Transverse colon (tissue), 4 donors: ENCODE results near the gene STK11IP. TPM values are rescaled to one million over a fixed set of nuclear protein-coding genes. Genes with fewer than 3 reads are reported as not detected.

Source experiments
- DNase-seq: peaks from one replicate; pipeline ENCODE4 v3.0.0-alpha.2; 2019
- H3K27ac ChIP-seq, 4 donors: fragments of 200-600 bp; sonication (generic); 2 replicates each; pipeline ENCODE4 v1.5.1; 2016 to 2018; ENCODE audit warnings: inconsistent platforms in 4 of 4
- H3K27me3 ChIP-seq: fragments of 200-600 bp; sonication (generic); 2 replicates; pipeline ENCODE4 v1.5.1; 2017; ENCODE audit warnings: inconsistent platforms
- H3K36me3 ChIP-seq, 4 donors: fragments of 200-600 bp; sonication (generic); 2 replicates each; pipeline ENCODE4 v1.5.1; 2017 to 2019; ENCODE audit warnings: inconsistent platforms in 4 of 4
- H3K4me1 ChIP-seq, 4 donors: fragments of 200-600 bp; sonication (generic); 2 replicates each; pipeline ENCODE4 v1.5.1; 2017 to 2020; ENCODE audit warnings: inconsistent platforms in 4 of 4
- H3K4me3 ChIP-seq, 4 donors: fragments of 200-600 bp; sonication (generic); 1 replicate in 1 of 4; 2 replicates in 3 of 4; pipeline versions ENCODE4 v1.5.1 to v1.6.1; 2017 to 2019; ENCODE audit warnings: inconsistent platforms in 4 of 4
- H3K9me3 ChIP-seq, 2 donors: fragments of 200-600 bp; sonication (generic); 2 replicates each; pipeline ENCODE4 v1.5.1; 2017 to 2019; ENCODE audit warnings: inconsistent platforms in 2 of 2
- EP300 ChIP-seq: sonication (generic); formaldehyde crosslinking; IDR thresholded peaks from one replicate; pipeline ENCODE4 v1.6.1; 2017; ENCODE audit warnings: antibody characterized with exemption, low read depth
- POLR2A ChIP-seq: fragments of 450-650 bp; IDR thresholded peaks from one replicate; pipeline ENCODE4 v1.6.1; 2016; ENCODE audit warnings: antibody characterized with exemption, mild to moderate bottlenecking, moderate library complexity
- POLR2AphosphoS5 ChIP-seq, 3 donors: sonication (generic); formaldehyde crosslinking; IDR thresholded peaks; one replicate each; pipeline ENCODE4 v1.6.1; 2016; ENCODE audit warnings: antibody characterized with exemption in 3 of 3
- WGBS, 2 donors: methylation state at CpG; one replicate each; pipeline ENCODE4 v1.1.5; 2018; ENCODE audit warnings: low coverage in 1 of 2; 5-methylcytosine and 5-hydroxymethylcytosine counted together
- in situ Hi-C, 4 donors: fragments of 200-750 bp; cut with MboI; loops; one replicate each; pipeline versions ENCODE4 v1.15.0 to v1.15.1; 2017; ENCODE audit warnings: low sequenced_read_pairs in 3 of 4, low pct_ligation_motif_present in 1 of 4, low pct_unique_long_range_greater_than_20kb in 1 of 4
- intact Hi-C: fragments of 100-400 bp; cut with DNase I; formaldehyde crosslinking; loops from one replicate; pipeline ENCODE4 v1.15.1; 2023; ENCODE audit warnings: low total_unique reads
- total RNA-seq, 4 donors: library from RNA; depleted of rRNA; stranded (reverse); fragments of >200 nt; gene quantifications; one replicate each; pipeline ENCODE4 v1.1.0, GENCODE V29; 2016
- TF ChIP-seq, protein P1 (sequence below), 5 experiments: fragments of 200-600 bp in 3 of 5; fragments of 450-650 bp in 2 of 5; sonication (generic) in 3 of 5; IDR thresholded peaks; 1 replicate in 2 of 5; 2 replicates in 3 of 5; pipeline ENCODE4 v1.5.1; 2016 to 2017; ENCODE audit warnings: antibody characterized with exemption in 5 of 5, inconsistent platforms in 3 of 5, mild to moderate bottlenecking in 2 of 5, moderate library complexity in 1 of 5

STK11IP gene
- total RNA-seq, 4 donors from 2014 or later = 16.2 to 117 (median 38.2) TPM

DNA sequence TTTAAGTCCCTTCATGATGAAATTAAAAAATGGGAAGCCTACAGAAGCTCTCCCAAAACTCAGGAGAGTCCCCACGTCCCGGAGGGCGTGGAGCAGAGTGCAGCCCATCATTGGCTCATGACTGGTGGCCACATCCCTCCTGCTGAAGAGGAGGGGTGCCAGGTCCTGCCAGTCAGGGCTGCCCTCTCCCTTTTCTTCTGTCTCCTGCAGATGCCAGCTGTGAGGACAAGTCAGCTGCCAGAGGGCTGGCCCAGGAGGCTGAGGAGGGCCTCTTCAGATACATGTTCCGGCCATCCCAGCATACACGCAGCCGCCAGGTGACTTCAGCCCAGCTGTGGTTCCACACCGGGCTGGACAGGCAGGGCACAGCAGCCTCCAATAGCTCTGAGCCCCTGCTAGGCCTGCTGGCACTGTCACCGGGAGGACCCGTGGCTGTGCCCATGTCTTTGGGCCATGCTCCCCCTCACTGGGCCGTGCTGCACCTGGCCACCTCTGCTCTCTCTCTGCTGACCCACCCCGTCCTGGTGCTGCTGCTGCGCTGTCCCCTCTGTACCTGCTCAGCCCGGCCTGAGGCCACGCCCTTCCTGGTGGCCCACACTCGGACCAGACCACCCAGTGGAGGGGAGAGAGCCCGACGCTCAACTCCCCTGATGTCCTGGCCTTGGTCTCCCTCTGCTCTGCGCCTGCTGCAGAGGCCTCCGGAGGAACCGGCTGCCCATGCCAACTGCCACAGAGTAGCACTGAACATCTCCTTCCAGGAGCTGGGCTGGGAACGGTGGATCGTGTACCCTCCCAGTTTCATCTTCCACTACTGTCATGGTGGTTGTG is 23.0 kb upstream of the STK11IP start:
- Histone ChIP-seq H3K4me1 (peaks cover 3 to 17% (median 7%) of the 10 kb centered on the region in 4 donors), H3K9me3 (no peaks in the 10 kb centered on the region), H3K4me3 (no peak overlapping the region), H3K36me3 (no peaks in the 10 kb centered on the region), H3K27me3 (peaks cover 40% of the 10 kb centered on the region), H3K27ac (no peak overlapping the region)
- TF ChIP-seq, protein P1, sequence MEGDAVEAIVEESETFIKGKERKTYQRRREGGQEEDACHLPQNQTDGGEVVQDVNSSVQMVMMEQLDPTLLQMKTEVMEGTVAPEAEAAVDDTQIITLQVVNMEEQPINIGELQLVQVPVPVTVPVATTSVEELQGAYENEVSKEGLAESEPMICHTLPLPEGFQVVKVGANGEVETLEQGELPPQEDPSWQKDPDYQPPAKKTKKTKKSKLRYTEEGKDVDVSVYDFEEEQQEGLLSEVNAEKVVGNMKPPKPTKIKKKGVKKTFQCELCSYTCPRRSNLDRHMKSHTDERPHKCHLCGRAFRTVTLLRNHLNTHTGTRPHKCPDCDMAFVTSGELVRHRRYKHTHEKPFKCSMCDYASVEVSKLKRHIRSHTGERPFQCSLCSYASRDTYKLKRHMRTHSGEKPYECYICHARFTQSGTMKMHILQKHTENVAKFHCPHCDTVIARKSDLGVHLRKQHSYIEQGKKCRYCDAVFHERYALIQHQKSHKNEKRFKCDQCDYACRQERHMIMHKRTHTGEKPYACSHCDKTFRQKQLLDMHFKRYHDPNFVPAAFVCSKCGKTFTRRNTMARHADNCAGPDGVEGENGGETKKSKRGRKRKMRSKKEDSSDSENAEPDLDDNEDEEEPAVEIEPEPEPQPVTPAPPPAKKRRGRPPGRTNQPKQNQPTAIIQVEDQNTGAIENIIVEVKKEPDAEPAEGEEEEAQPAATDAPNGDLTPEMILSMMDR (IDR thresholded peaks at IDR 0.05) = no peak
- TF ChIP-seq POLR2AphosphoS5 (IDR thresholded peaks at IDR 0.05) (no peak), POLR2A (no peak), EP300 (no peak)
- in situ Hi-C loops (no loop called here), intact Hi-C loops (no loop called here)
- no peak for DNase-seq
- WGBS, 2 donors = 40 to 81% methylated on average over 1 to 21 of the region's 22 CpGs

DNA sequence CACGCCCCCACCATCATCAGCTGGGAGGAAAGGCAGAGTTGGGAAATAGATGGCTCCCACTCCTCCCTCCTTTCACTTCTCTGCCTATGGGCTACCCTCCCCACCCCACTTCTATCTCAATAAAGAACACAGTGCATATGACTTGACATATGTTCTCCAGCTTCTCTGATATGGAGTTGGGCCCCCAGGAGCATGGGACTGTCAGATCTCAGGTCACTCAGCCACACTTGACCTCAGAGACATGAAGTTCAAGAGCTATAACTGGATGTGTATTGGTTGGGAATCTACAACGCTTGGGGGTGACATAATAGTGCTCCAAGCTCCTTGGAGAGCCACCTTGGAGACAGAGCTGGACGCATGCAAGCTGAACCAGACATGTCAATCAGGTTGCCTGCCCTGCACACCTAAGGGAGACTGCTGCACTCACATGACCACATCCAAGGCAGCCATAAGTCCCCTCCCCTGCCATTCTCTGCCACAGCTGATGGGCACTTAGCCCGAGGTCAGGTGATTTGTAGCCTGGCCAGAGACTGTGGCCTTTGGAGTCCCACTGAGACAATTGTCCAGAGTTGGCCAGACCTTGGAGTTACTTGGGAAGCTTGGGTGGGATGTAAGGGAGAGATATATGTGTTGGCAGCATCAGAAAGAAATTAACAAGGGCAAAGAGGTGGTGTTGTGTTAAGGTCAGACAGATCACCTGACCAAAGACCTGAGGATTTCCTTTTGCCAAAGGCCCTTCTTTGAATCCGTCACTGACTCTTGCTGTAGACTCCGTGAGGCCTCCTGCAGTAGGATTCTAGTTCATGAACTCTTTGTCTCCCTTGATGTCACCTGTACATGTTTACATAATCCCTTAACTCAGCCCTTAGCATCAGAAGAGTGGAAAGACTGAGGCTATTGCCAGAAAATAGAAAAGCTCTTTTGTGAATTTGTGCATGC is 21.8 kb upstream of the STK11IP start:
- Histone ChIP-seq H3K27me3 (peaks cover 30% of the 10 kb centered on the region), H3K27ac (no peak overlapping the region), H3K36me3 (no peaks in the 10 kb centered on the region), H3K9me3 (no peaks in the 10 kb centered on the region), H3K4me3 (no peak overlapping the region), H3K4me1 (peaks cover 0 to 6% (median 4%) of the 10 kb centered on the region in 4 donors)
- intact Hi-C loops = no loop called here
- in situ Hi-C loops = no loop called here
- no peak for DNase-seq
- TF ChIP-seq, protein P1 (IDR thresholded peaks at IDR 0.05) = no peak
- TF ChIP-seq EP300 = no peak
- no peak for TF ChIP-seq POLR2AphosphoS5 (IDR thresholded peaks at IDR 0.05)
- TF ChIP-seq POLR2A = no peak
- 85 to 86% methylated on average over 2 to 6 of the region's 6 CpGs for WGBS, 2 donors

DNA sequence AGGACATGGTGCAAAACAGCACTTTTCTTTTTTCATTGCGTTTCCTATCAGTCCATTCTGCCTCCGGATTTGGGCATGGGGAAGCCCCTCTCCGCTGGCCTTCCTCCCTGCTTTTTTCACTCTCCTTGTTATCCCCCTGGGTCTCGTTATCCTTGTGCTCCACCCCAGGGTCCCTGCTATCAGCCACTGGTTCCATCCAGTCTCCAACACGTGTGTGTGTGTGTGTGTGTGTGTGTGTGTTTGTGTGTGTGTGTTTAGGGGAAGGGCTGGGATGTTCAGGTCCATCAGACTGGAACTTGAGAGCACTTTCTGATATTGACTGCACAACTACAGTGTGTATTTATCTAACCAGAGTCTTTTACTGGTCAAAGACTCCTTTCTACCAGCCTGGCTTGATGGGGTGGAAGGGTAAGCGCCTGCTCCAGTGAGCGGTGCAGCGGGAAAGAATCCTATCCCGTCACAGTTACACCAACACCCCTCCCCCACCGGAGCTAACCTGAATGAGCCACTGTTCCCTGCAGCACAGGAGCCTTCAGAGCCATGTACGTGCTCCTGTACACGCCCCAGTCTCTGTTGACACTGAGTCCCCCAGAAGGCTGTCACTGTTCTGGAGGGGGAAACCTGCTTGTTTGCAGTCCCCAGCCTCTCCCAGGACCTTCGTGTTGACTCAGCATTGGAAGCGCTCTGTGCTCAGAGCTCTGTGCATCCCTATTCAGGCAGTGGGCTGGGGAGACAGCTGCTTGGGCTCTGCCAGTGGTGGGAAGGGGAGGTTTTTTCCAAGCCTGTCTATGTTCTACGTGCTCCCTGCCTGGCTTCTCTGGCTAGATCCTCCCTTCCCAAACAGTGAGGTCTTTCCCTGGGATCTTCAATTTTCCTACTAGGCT is 20.9 kb upstream of the STK11IP start:
- Histone ChIP-seq H3K4me3 (no peak overlapping the region), H3K4me1 (peaks cover 0 to under 1% (median 0%) of the 10 kb centered on the region in 4 donors), H3K27me3 (peaks cover 22% of the 10 kb centered on the region), H3K36me3 (no peaks in the 10 kb centered on the region), H3K9me3 (no peaks in the 10 kb centered on the region), H3K27ac (no peak overlapping the region)
- in situ Hi-C loops (no loop called here), intact Hi-C loops (no loop called here)
- no peak for DNase-seq
- 35 to 41% methylated on average over 4 to 15 of the region's 15 CpGs for WGBS, 2 donors
- TF ChIP-seq, protein P1 (IDR thresholded peaks at IDR 0.05) = no peak
- TF ChIP-seq EP300 = no peak
